ENCODE measurements around the gene FGFBP3.

- TF ChIP-seq, protein P1, sequence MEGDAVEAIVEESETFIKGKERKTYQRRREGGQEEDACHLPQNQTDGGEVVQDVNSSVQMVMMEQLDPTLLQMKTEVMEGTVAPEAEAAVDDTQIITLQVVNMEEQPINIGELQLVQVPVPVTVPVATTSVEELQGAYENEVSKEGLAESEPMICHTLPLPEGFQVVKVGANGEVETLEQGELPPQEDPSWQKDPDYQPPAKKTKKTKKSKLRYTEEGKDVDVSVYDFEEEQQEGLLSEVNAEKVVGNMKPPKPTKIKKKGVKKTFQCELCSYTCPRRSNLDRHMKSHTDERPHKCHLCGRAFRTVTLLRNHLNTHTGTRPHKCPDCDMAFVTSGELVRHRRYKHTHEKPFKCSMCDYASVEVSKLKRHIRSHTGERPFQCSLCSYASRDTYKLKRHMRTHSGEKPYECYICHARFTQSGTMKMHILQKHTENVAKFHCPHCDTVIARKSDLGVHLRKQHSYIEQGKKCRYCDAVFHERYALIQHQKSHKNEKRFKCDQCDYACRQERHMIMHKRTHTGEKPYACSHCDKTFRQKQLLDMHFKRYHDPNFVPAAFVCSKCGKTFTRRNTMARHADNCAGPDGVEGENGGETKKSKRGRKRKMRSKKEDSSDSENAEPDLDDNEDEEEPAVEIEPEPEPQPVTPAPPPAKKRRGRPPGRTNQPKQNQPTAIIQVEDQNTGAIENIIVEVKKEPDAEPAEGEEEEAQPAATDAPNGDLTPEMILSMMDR (conservative IDR thresholded peaks at IDR 0.05) = no peak
- no peak for TF ChIP-seq EZH2 (IDR thresholded peaks at IDR 0.05; ENCODE audit: low read depth)
Measured at GRCh38 chr10:91865562-91866081, 43.7 kb downstream of the FGFBP3 start.
